ENCODE measurements around the gene LEFTY1.

DNA sequence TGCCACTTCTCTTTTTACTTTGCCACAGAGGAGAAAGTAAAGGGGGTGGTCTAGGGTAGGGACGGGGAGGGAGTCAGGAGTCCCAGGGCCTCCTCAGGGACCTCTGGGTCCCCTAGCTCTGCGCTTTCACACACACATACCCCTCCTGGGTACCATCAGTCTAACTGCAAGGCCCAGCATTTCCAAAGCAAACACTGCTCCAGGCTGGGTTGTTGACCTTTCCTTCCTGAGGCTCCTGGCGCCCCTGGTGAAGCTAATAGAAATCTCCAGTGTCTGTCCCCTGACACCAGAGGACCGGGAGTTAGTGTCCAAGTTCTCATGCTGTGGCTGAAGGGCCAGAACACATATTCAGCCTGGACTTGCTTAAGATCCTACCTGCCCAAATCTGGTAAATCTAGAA, 10.7 kb downstream of the LEFTY1 start:
- TF ChIP-seq, protein P1, sequence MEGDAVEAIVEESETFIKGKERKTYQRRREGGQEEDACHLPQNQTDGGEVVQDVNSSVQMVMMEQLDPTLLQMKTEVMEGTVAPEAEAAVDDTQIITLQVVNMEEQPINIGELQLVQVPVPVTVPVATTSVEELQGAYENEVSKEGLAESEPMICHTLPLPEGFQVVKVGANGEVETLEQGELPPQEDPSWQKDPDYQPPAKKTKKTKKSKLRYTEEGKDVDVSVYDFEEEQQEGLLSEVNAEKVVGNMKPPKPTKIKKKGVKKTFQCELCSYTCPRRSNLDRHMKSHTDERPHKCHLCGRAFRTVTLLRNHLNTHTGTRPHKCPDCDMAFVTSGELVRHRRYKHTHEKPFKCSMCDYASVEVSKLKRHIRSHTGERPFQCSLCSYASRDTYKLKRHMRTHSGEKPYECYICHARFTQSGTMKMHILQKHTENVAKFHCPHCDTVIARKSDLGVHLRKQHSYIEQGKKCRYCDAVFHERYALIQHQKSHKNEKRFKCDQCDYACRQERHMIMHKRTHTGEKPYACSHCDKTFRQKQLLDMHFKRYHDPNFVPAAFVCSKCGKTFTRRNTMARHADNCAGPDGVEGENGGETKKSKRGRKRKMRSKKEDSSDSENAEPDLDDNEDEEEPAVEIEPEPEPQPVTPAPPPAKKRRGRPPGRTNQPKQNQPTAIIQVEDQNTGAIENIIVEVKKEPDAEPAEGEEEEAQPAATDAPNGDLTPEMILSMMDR (IDR thresholded peaks at IDR 0.05; ENCODE audit: poor library complexity, severe bottlenecking) = no peak
- TF ChIP-seq POLR2AphosphoS5 (IDR thresholded peaks at IDR 0.05) = no peak
